HTERT RPE-1 (cell line): ENCODE results near the gene IL37.
"Not testable (repeated sequence)": the region's sequence is repeated elsewhere in the genome, so short reads cannot be mapped to it uniquely, and the experiment has no call there.

Experiments
- in situ Hi-C: fragments of 300-500 bp; cut with MboI; formaldehyde crosslinking; loops from 4 replicates; pipeline ENCODE4 v1.14.3; 2020; ENCODE audit warnings: low sequenced_read_pairs

Gene IL37

GRCh38 chr2:112920923-112921532 is 10.1 kb downstream of the IL37 start:
- in situ Hi-C loops = no loop called here

- in situ Hi-C loops = no loop called here
Observed at GRCh38 chr2:112921982-112922381, 11.0 kb downstream of the IL37 start.

GRCh38 chr2:112923237-112923966 is 12.4 kb downstream of the IL37 start:
- in situ Hi-C loops = no loop called here

- in situ Hi-C loops = no loop called here
Observed at GRCh38 chr2:112923967-112924338, 13.0 kb downstream of the IL37 start.

- in situ Hi-C loops = no loop called here
Observed at GRCh38 chr2:112924360-112924759, 13.4 kb downstream of the IL37 start.

- in situ Hi-C loops = no loop called here
Observed at GRCh38 chr2:112924821-112925220, 13.9 kb downstream of the IL37 start.

- in situ Hi-C loops = no loop called here
Observed at GRCh38 chr2:112926707-112927106, 15.7 kb downstream of the IL37 start.

- in situ Hi-C loops = no loop called here
Observed at GRCh38 chr2:112927745-112928144, 16.8 kb downstream of the IL37 start.

GRCh38 chr2:112933261-112933660 is 22.3 kb downstream of the IL37 start:
- in situ Hi-C loops = no loop called here

GRCh38 chr2:112934117-112934516 is 23.2 kb downstream of the IL37 start:
- in situ Hi-C loops = not testable (repeated sequence)

- in situ Hi-C loops = no loop called here
Observed at GRCh38 chr2:112936927-112937232, 25.9 kb downstream of the IL37 start.

- in situ Hi-C loops = no loop called here
Observed at GRCh38 chr2:112938904-112939303, 27.9 kb downstream of the IL37 start.

GRCh38 chr2:112939425-112939824 is 28.5 kb downstream of the IL37 start:
- in situ Hi-C loops = no loop called here

- in situ Hi-C loops = no loop called here
Observed at GRCh38 chr2:112940859-112941625, 30.1 kb downstream of the IL37 start.

GRCh38 chr2:112941753-112942653 is 31.0 kb downstream of the IL37 start:
- in situ Hi-C loops = no loop called here

- in situ Hi-C loops = no loop called here
Observed at GRCh38 chr2:112942654-112943002, 31.7 kb downstream of the IL37 start.

- in situ Hi-C loops = no loop called here
Observed at GRCh38 chr2:112944971-112945370, 34.0 kb downstream of the IL37 start.

GRCh38 chr2:112946086-112946485 is 35.1 kb downstream of the IL37 start:
- in situ Hi-C loops = no loop called here

GRCh38 chr2:112947374-112947773 is 36.4 kb downstream of the IL37 start:
- in situ Hi-C loops = no loop called here

- in situ Hi-C loops = no loop called here
Observed at GRCh38 chr2:112949456-112949855, 38.5 kb downstream of the IL37 start.

- in situ Hi-C loops = no loop called here
Observed at GRCh38 chr2:112954364-112954763, 43.4 kb downstream of the IL37 start.
